Measurements from ENCODE around the gene CA9.
"Not testable (repeated sequence)": the region's sequence is repeated elsewhere in the genome, so short reads cannot be mapped to it uniquely, and the experiment has no call there.

CA9 gene

DNA sequence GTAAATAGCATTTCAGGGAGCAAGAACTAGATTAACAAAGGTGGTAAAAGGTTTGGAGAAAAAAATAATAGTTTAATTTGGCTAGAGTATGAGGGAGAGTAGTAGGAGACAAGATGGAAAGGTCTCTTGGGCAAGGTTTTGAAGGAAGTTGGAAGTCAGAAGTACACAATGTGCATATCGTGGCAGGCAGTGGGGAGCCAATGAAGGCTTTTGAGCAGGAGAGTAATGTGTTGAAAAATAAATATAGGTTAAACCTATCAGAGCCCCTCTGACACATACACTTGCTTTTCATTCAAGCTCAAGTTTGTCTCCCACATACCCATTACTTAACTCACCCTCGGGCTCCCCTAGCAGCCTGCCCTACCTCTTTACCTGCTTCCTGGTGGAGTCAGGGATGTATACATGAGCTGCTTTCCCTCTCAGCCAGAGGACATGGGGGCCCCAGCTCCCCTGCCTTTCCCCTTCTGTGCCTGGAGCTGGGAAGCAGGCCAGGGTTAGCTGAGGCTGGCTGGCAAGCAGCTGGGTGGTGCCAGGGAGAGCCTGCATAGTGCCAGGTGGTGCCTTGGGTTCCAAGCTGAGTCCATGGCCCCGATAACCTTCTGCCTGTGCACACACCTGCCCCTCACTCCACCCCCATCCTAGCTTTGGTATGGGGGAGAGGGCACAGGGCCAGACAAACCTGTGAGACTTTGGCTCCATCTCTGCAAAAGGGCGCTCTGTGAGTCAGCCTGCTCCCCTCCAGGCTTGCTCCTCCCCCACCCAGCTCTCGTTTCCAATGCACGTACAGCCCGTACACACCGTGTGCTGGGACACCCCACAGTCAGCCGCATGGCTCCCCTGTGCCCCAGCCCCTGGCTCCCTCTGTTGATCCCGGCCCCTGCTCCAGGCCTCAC, at the start of gene CA9:
Gene CA9, plus strand, starts transcription at position 797 of the 893 bp plus-strand sequence. Its CDS starts 32 bp downstream, at position 829.
- H3K27ac ChIP-seq, result no peak within 1 kb of the TSS
- TF ChIP-seq ZFX (IDR thresholded peaks at IDR 0.05), result no peak
- TF ChIP-seq, protein P1, sequence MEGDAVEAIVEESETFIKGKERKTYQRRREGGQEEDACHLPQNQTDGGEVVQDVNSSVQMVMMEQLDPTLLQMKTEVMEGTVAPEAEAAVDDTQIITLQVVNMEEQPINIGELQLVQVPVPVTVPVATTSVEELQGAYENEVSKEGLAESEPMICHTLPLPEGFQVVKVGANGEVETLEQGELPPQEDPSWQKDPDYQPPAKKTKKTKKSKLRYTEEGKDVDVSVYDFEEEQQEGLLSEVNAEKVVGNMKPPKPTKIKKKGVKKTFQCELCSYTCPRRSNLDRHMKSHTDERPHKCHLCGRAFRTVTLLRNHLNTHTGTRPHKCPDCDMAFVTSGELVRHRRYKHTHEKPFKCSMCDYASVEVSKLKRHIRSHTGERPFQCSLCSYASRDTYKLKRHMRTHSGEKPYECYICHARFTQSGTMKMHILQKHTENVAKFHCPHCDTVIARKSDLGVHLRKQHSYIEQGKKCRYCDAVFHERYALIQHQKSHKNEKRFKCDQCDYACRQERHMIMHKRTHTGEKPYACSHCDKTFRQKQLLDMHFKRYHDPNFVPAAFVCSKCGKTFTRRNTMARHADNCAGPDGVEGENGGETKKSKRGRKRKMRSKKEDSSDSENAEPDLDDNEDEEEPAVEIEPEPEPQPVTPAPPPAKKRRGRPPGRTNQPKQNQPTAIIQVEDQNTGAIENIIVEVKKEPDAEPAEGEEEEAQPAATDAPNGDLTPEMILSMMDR (conservative IDR thresholded peaks at IDR 0.05), result no peak

DNA sequence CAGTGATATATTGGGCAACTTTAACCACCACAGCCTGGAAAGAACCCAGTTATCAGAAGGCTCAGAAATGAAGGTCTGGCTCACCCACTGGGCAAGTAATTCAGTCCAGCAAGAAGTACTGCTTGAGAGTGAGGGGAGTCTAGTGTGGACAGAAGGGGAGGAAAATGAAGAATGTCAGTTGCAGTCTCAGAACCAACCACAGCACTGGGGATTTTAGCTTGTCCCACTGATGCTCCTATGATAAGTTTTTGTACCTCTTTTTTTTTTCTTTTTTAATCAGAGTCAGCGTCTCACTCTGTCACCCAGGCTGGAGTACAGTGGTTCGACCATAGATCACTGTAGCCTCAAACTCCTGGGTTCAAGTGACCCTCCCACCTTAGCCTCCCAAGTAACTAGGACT, 46.2 kb upstream of the CA9 start:
- no peak for TF ChIP-seq ZFX (IDR thresholded peaks at IDR 0.05)
- TF ChIP-seq, protein P1 (conservative IDR thresholded peaks at IDR 0.05), result no peak
- H3K27ac ChIP-seq, result no peak overlapping the region

DNA sequence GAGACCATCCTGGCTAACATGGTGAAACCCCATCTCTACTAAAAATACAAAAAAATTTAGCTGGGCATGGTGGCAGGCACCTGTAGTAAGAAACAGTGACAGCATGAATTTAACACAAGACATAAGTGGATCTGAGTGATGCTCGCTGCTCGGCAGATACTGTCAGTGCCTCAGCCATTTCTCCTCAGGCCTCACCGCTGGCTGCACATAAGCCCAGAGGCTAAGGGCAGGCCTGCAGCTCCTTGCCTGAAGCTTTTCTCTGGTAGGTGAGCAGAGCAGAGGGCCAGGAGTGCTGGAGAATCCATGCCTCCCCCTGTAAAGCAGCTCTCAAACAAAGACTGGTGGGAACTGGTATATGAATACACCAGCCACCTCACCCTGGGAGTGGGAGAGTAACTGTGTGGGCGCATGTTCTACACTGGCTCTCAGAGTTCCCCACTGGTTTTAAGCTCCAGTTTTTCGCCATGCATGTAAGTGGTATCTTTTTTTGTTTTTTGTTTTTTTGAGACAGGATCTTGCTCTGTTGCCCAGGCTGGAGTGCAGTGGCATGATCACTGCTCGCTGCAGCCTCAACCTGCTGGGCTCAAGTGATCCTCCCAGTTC, 45.2 kb upstream of the CA9 start:
- TF ChIP-seq, protein P1 (conservative IDR thresholded peaks at IDR 0.05), result no peak
- no peak overlapping the region for H3K27ac ChIP-seq

DNA sequence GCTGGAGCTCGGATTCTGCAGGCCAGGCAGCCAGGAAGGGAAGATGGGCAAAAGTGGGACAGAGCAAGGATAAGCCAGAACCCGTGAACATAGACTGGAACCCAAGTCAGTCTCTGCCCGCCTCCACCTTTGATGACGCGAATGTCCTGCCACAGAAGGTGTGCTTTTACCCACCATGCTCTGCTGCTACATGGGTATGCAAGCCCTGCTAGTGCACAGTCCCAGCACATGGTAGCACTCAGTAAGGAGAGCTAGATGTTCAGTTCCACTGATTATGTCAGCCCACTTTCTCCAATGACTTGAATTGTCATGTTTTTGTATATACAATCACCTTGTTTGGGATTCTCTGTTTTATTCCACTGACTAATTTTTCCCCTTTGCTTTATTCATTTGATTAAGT, 44.1 kb upstream of the CA9 start:
- H3K27ac ChIP-seq, result no peak overlapping the region
- no peak for TF ChIP-seq ZFX (IDR thresholded peaks at IDR 0.05)
- TF ChIP-seq, protein P1 (conservative IDR thresholded peaks at IDR 0.05), result no peak

- no peak overlapping the region for H3K27ac ChIP-seq
- TF ChIP-seq ZFX (IDR thresholded peaks at IDR 0.05), result no peak
- TF ChIP-seq, protein P1 (conservative IDR thresholded peaks at IDR 0.05), result no peak
Observed at GRCh38 chr9:35635730-35636129, 38.0 kb upstream of the CA9 start.

DNA sequence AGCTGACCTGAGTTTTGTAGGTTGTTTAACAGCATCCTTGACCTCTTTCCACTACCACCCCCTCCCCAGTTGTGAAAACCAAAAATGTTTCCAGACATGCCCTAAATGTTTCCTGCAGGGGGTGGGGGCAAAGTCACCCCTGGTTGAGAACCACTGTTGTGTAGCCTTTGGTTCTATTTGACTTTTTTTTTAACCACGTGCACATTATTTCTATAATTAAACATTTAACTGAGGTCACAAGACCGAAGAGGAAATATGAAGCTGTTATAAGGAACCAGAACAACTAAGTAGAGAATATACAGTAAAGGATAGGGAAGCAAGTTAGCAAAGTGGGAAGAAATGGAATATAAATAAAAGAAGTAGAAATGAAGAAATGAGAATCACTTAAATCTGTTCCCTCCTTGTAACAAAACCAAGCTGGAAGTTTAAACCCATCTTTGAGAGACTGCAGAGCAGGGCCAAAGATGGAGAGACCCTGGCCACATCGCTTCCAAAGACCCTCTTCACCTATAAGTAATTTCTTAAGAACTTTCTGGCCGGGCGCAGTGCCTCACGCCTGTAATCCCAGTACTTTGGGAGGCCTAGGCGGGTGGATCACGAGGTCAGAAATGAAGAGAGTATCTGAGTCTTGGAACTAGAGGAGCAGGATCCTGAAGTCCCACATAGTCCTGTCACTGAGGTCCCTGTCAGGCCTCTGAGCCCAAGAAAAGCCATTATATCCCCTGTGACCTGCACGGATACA, 37.4 kb upstream of the CA9 start:
- TF ChIP-seq ZFX (IDR thresholded peaks at IDR 0.05), result no peak
- TF ChIP-seq, protein P1 (conservative IDR thresholded peaks at IDR 0.05), result no peak
- no peak overlapping the region for H3K27ac ChIP-seq

DNA sequence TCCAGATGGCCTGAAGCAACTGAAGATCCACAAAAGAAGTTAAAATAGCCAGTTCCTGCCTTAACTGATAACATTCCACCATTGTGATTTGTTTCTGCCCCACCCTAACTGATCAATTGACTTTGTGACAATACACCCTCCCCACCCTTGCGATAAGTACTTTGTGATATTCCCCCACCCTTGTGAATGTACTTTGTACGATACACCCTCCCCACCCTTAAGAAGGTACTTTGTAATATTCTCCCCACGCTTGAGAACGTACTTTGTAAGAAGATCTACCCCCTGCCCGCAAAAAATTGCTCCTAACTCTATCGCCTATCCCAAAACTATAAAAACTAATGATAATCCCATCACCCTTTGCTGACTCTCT, 36.9 kb upstream of the CA9 start:
- H3K27ac ChIP-seq, result not testable (repeated sequence)

DNA sequence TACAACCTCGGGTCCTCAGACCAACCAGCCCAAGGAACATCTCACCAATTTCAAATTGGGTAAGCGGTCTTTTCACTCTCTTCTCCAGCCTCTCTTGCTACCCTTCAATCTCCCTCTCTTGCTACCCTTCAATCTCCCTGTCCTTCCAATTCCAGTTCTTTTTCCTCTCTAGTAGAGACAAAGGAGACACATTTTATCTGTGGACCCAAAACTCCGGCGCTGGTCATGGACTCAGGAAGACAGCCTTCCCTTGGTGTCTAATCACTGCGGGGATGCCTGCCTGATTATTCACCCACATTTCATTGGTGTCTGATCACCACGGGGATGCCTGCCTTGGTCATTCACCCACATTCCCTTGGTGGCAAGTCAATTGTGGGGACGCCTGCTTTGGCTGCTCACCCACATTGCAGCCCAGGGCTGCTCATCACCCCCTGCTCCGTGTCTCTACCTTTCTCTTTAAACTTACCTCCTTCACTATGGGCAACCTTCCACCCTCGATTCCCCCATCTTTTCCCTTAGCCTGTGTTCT, 36.2 kb upstream of the CA9 start:
- not testable (repeated sequence) for H3K27ac ChIP-seq

- H3K27ac ChIP-seq, result not testable (repeated sequence)
Observed at GRCh38 chr9:35638751-35639150, 35.0 kb upstream of the CA9 start.

GRCh38 chr9:35639225-35639624, 34.5 kb upstream of the CA9 start:
- not testable (repeated sequence) for H3K27ac ChIP-seq

All from C4-2B (cell line).